H9 (cell line): ENCODE results near the gene ITPR2. TPM values are rescaled to one million over a fixed set of nuclear protein-coding genes. Genes with fewer than 3 reads are reported as not detected.
A peak's percentile ranks its signal among the peaks of the same experiment; 100 is the strongest.

Source experiments
- DNase-seq: peaks from one replicate; pipeline ENCODE4 v3.0.0-alpha.2; 2017
- H2AFZ ChIP-seq: one replicate; pipeline ENCODE4 v1.6.1; 2013; ENCODE audit warnings: mild to moderate bottlenecking, low read length, control low read depth, moderate library complexity
- H2AK5ac ChIP-seq: 2 replicates; pipeline ENCODE4 v1.6.1; 2013; ENCODE audit warnings: low read length, control low read depth, mixed read lengths; ENCODE audit not compliant: insufficient read length
- H2BK120ac ChIP-seq: one replicate; pipeline ENCODE4 v1.6.1; 2013; ENCODE audit warnings: low read depth, mild to moderate bottlenecking, low read length, control low read depth, inconsistent platforms; ENCODE audit not compliant: poor library complexity, severe bottlenecking
- H2BK12ac ChIP-seq: 2 replicates; pipeline ENCODE4 v1.6.1; 2013; ENCODE audit warnings: low read length, control low read depth, mixed read lengths, low read depth; ENCODE audit not compliant: insufficient read length
- H2BK15ac ChIP-seq: 2 replicates; pipeline ENCODE4 v1.6.1; 2013; ENCODE audit warnings: low read depth, low read length, control low read depth
- H2BK20ac ChIP-seq: one replicate; pipeline ENCODE4 v1.6.1; 2013; ENCODE audit warnings: low read depth, mild to moderate bottlenecking, low read length, control low read depth, inconsistent platforms; ENCODE audit not compliant: poor library complexity, severe bottlenecking
- H2BK5ac ChIP-seq: 2 replicates; pipeline ENCODE4 v1.6.1; 2013; ENCODE audit warnings: low read length, control low read depth, mixed read lengths; ENCODE audit not compliant: insufficient read length
- H3K14ac ChIP-seq: 2 replicates; pipeline ENCODE4 v1.6.1; 2013; ENCODE audit warnings: low read length, control low read depth; ENCODE audit not compliant: insufficient read depth
- H3K18ac ChIP-seq: 2 replicates; pipeline ENCODE4 v1.6.1; 2013; ENCODE audit warnings: low read depth, mild to moderate bottlenecking, mixed read lengths, low read length, control low read depth; ENCODE audit not compliant: insufficient read length
- H3K23ac ChIP-seq: 2 replicates; pipeline ENCODE4 v1.6.1; 2013; ENCODE audit warnings: low read length, control low read depth, mixed read lengths, low read depth; ENCODE audit not compliant: insufficient read length
- H3K23me2 ChIP-seq: 2 replicates; pipeline ENCODE4 v1.6.1; 2013; ENCODE audit warnings: low read depth, mild to moderate bottlenecking, mixed read lengths, low read length, control low read depth; ENCODE audit not compliant: insufficient read length, poor library complexity, severe bottlenecking
- H3K27ac ChIP-seq: 2 replicates; pipeline ENCODE4 v1.5.1; 2013; ENCODE audit warnings: low read length, control low read depth, mixed read lengths, low read depth; ENCODE audit not compliant: insufficient read length
- H3K27me3 ChIP-seq: 2 replicates; pipeline ENCODE4 v1.6.1; 2013; ENCODE audit warnings: low read length, control low read depth, inconsistent platforms; ENCODE audit not compliant: insufficient read depth
- H3K4ac ChIP-seq: 2 replicates; pipeline ENCODE4 v1.6.1; 2013; ENCODE audit warnings: low read depth, mild to moderate bottlenecking, control low read depth, inconsistent platforms, low read length, moderate library complexity
- H3K4me1 ChIP-seq: 2 replicates; pipeline ENCODE4 v1.6.1; 2013; ENCODE audit warnings: low read length, control low read depth, inconsistent platforms; ENCODE audit not compliant: insufficient read depth
- H3K4me2 ChIP-seq: 2 replicates; pipeline ENCODE4 v1.6.1; 2013; ENCODE audit warnings: low read length, control low read depth, mixed read lengths; ENCODE audit not compliant: insufficient read length, insufficient read depth
- H3K56ac ChIP-seq: 2 replicates; pipeline ENCODE4 v1.6.1; 2013; ENCODE audit warnings: low read depth, mild to moderate bottlenecking, mixed read lengths, low read length, control low read depth; ENCODE audit not compliant: insufficient read length
- H3K79me1 ChIP-seq: 2 replicates; pipeline ENCODE4 v1.6.1; 2013; ENCODE audit warnings: low read depth, mild to moderate bottlenecking, moderate library complexity, low read length, control low read depth, inconsistent platforms; ENCODE audit not compliant: insufficient read depth, poor library complexity, severe bottlenecking
- H3K79me2 ChIP-seq: 2 replicates; pipeline ENCODE4 v1.6.1; 2013; ENCODE audit warnings: low read length, control low read depth, inconsistent platforms; ENCODE audit not compliant: insufficient read depth
- H3K9ac ChIP-seq: 2 replicates; pipeline ENCODE4 v1.6.1; 2013; ENCODE audit warnings: low read length, control low read depth, mixed read lengths; ENCODE audit not compliant: insufficient read length; ENCODE audit errors: extremely low read depth
- H3K9me3 ChIP-seq: one replicate; pipeline ENCODE4 v1.6.1; 2013; ENCODE audit warnings: low read depth, low read length, inconsistent platforms; ENCODE audit not compliant: control insufficient read depth
- H3T11ph ChIP-seq: one replicate; pipeline ENCODE4 v1.6.1; 2013; ENCODE audit warnings: mild to moderate bottlenecking, low read length, control low read depth, inconsistent platforms
- H4K20me1 ChIP-seq: one replicate; pipeline ENCODE4 v1.6.1; 2013; ENCODE audit not compliant: control insufficient read depth, insufficient read length, insufficient read depth
- H4K5ac ChIP-seq: 2 replicates; pipeline ENCODE4 v1.6.1; 2013; ENCODE audit warnings: low read depth, mild to moderate bottlenecking, mixed read lengths, low read length, control low read depth; ENCODE audit not compliant: insufficient read length
- H4K8ac ChIP-seq: replicated peaks from 2 replicates; pipeline ENCODE4 v1.6.1; 2013; ENCODE audit warnings: low read length, control low read depth, mixed read lengths, low read depth; ENCODE audit not compliant: insufficient read length
- H4K91ac ChIP-seq: 2 replicates; pipeline ENCODE4 v1.6.1; 2013; ENCODE audit warnings: low read depth, mild to moderate bottlenecking, moderate library complexity, mixed read lengths, low read length, control low read depth; ENCODE audit not compliant: insufficient read length
- H3K27ac Mint-ChIP-seq, 3 experiments: 2 replicates in 2 of 3; 3 replicates in 1 of 3; pipeline ENCODE4 v1.8.0; 2020 to 2021; ENCODE audit warnings: mixed read lengths in 3 of 3, mild to moderate bottlenecking in 1 of 3, moderate library complexity in 1 of 3
- H3K27me3 Mint-ChIP-seq: 2 replicates; pipeline ENCODE4 v1.8.0; 2021; ENCODE audit warnings: low read depth, mild to moderate bottlenecking, moderate library complexity, mixed read lengths
- H3K36me3 Mint-ChIP-seq, 3 experiments: 2 replicates in 2 of 3; 3 replicates in 1 of 3; pipeline ENCODE4 v1.8.0; 2020 to 2021; ENCODE audit warnings: low read depth in 3 of 3, mixed read lengths in 3 of 3; ENCODE audit not compliant: insufficient read depth in 1 of 3
- H3K4me1 Mint-ChIP-seq, 2 experiments: 2 replicates each; pipeline ENCODE4 v1.8.0; 2020; ENCODE audit warnings: mixed read lengths in 2 of 2
- H3K4me3 Mint-ChIP-seq, 2 experiments: 2 replicates in 1 of 2; 3 replicates in 1 of 2; pipeline ENCODE4 v1.8.0; 2020 to 2021; ENCODE audit warnings: mild to moderate bottlenecking in 2 of 2, mixed read lengths in 2 of 2, moderate library complexity in 1 of 2
- H3K9me3 Mint-ChIP-seq, 2 experiments: 2 replicates in 1 of 2; 3 replicates in 1 of 2; pipeline ENCODE4 v1.8.0; 2020; ENCODE audit warnings: mild to moderate bottlenecking in 2 of 2, mixed read lengths in 2 of 2, moderate library complexity in 1 of 2
- CTCF ChIP-seq: fragments of 200-600 bp; sonication (generic); conservative IDR thresholded peaks from 3 replicates; pipeline ENCODE4 v1.8.0; 2021; ENCODE audit warnings: antibody characterized with exemption, mild to moderate bottlenecking
- WGBS: extraction: QIAGEN DNeasy Blood & Tissue Kit; methylation state at CpG from one replicate; pipeline ENCODE4 v1.1.7; 2013; ENCODE audit warnings: missing lambda C conversion rate, low lambda C conversion rate, mixed read lengths; ENCODE audit not compliant: insufficient read length; ENCODE audit errors: extremely low coverage; 5-methylcytosine and 5-hydroxymethylcytosine counted together
- total RNA-seq: library from RNA; stranded (reverse); gene quantifications from 2 replicates; pipeline ENCODE4 v1.2.1, GENCODE V29; 2021

The ITPR2 gene
- total RNA-seq, 1 experiment from 2014 or later: 14.8 TPM

GRCh38 chr12:26465419-26466097, 367.4 kb downstream of the ITPR2 start:
- Mint-ChIP-seq H3K9me3 (no peaks in the 10 kb centered on the region), H3K36me3 (peaks cover 0 to 2% (median 0%) of the 10 kb centered on the region in 3 experiments; a peak in 2 of 7 replicates), H3K27me3 (no peaks in the 10 kb centered on the region), H3K4me1 (peaks cover 10 to 24% of the 10 kb centered on the region in 2 experiments), H3K4me3 (no peak overlapping the region), H3K27ac (no peak overlapping the region)
- H3T11ph ChIP-seq: no peak overlapping the region
- H2BK20ac ChIP-seq: no peak overlapping the region
- peak; percentile 57 for TF ChIP-seq CTCF
- H3K9ac ChIP-seq: no peak overlapping the region
- no peak overlapping the region for H2BK15ac ChIP-seq
- no peak overlapping the region for H3K4ac ChIP-seq
- no peaks in the 10 kb centered on the region for H3K23me2 ChIP-seq
- H3K18ac ChIP-seq: no peak overlapping the region
- 0 out of 2 replicates have a peak, but pooled peaks cover 8% of the 10 kb centered on the region for H3K4me1 ChIP-seq
- no peak overlapping the region for H2BK120ac ChIP-seq
- H3K9me3 ChIP-seq: no peaks in the 10 kb centered on the region
- no CpG with 5 or more reads among the region's 6 CpGs for WGBS
- no peak overlapping the region for H2AK5ac ChIP-seq
- H4K5ac ChIP-seq: no peak overlapping the region
- no peak overlapping the region for H4K8ac ChIP-seq
- no peak overlapping the region for H3K14ac ChIP-seq
- H2BK12ac ChIP-seq: no peak overlapping the region
- H3K23ac ChIP-seq: no peak overlapping the region
- H2BK5ac ChIP-seq: no peak overlapping the region
- no peak overlapping the region for H4K91ac ChIP-seq
- DNase-seq: peak; percentile 47
- H4K20me1 ChIP-seq: no peaks in the 10 kb centered on the region
- H3K4me2 ChIP-seq: no peak overlapping the region
- no peaks in the 10 kb centered on the region for H3K79me1 ChIP-seq
- no peak overlapping the region for H3K27ac ChIP-seq
- H2AFZ ChIP-seq: no peak overlapping the region
- H3K56ac ChIP-seq: no peak overlapping the region
- H3K27me3 ChIP-seq: no peaks in the 10 kb centered on the region
- no peaks in the 10 kb centered on the region for H3K79me2 ChIP-seq
